BE2C (cell line): ENCODE results near the gene TRDN.

ENCODE experiments used
- DNase-seq: peaks from one replicate; pipeline ENCODE4 v3.0.0-alpha.2; 2020
- H3K27me3 ChIP-seq: fragments of 250-450 bp; sonication (Bioruptor Pico); 2 replicates; pipeline ENCODE4 v1.5.1; 2020; ENCODE audit warnings: mild to moderate bottlenecking
- H3K36me3 ChIP-seq: fragments of 250-450 bp; sonication (Bioruptor Pico); 2 replicates; pipeline ENCODE4 v1.5.1; 2020; ENCODE audit warnings: mild to moderate bottlenecking
- H3K4me1 ChIP-seq: fragments of 250-450 bp; sonication (Bioruptor Pico); 2 replicates; pipeline ENCODE4 v1.5.1; 2020
- H3K4me3 ChIP-seq: 2 replicates; pipeline ENCODE4 v1.5.1; 2011; ENCODE audit warnings: low read depth, low read length
- H3K9me3 ChIP-seq: fragments of 250-450 bp; sonication (Bioruptor Pico); 2 replicates; pipeline ENCODE4 v1.5.1; 2020
- TF ChIP-seq, protein P1 (sequence below): IDR thresholded peaks from 2 replicates; pipeline ENCODE4 v1.5.1; 2012; ENCODE audit warnings: mild to moderate bottlenecking, low read depth, low read length

TRDN gene

DNA sequence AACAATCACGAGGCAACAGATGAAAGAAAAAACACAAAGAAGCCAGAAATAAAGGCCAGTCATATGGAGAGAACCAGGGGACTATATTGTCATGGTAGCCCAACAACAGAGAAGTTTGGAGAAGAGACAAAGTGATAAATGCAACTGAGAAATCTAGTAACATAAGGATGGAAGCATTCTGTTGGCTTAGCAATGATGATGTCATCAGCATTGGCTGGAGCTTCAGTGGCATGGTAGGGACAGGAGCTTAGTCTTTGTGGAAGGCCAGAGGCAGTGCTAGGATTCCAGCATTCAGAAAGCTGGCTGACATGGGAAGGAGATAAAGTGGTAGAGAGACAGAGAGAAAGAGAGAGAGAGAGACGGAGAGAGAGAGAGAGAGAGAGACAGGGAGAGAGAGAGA, 276.4 kb downstream of the TRDN start:
- TF ChIP-seq, protein P1, sequence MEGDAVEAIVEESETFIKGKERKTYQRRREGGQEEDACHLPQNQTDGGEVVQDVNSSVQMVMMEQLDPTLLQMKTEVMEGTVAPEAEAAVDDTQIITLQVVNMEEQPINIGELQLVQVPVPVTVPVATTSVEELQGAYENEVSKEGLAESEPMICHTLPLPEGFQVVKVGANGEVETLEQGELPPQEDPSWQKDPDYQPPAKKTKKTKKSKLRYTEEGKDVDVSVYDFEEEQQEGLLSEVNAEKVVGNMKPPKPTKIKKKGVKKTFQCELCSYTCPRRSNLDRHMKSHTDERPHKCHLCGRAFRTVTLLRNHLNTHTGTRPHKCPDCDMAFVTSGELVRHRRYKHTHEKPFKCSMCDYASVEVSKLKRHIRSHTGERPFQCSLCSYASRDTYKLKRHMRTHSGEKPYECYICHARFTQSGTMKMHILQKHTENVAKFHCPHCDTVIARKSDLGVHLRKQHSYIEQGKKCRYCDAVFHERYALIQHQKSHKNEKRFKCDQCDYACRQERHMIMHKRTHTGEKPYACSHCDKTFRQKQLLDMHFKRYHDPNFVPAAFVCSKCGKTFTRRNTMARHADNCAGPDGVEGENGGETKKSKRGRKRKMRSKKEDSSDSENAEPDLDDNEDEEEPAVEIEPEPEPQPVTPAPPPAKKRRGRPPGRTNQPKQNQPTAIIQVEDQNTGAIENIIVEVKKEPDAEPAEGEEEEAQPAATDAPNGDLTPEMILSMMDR = no peak
- Histone ChIP-seq H3K9me3 (no peaks in the 10 kb centered on the region), H3K4me3 (no peak overlapping the region), H3K27me3 (no peaks in the 10 kb centered on the region), H3K4me1 (no peaks in the 10 kb centered on the region), H3K36me3 (no peaks in the 10 kb centered on the region)
- DNase-seq = no peak

DNA sequence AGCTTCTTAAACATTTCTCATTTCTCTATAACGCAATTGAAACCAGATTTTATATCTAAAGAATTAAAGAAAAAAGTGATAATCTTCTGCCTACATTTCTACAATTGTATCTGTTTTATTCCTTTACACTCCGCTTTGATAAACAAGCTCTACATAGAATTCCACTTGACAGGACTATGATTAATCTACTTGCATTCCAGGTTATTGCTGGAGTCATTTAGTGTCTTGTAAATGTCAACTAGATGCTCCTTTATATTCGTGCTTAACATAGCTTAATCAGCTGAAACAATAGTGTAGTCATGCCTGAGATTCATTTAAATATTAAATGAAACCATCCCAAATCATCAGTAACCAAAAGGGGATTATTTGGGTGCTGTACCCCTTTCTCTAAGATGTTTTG, 284.0 kb downstream of the TRDN start:
- Histone ChIP-seq H3K36me3 (no peaks in the 10 kb centered on the region), H3K4me1 (no peaks in the 10 kb centered on the region), H3K9me3 (no peaks in the 10 kb centered on the region), H3K4me3 (no peak overlapping the region), H3K27me3 (no peaks in the 10 kb centered on the region)
- DNase-seq = no peak
- TF ChIP-seq, protein P1 = no peak

DNA sequence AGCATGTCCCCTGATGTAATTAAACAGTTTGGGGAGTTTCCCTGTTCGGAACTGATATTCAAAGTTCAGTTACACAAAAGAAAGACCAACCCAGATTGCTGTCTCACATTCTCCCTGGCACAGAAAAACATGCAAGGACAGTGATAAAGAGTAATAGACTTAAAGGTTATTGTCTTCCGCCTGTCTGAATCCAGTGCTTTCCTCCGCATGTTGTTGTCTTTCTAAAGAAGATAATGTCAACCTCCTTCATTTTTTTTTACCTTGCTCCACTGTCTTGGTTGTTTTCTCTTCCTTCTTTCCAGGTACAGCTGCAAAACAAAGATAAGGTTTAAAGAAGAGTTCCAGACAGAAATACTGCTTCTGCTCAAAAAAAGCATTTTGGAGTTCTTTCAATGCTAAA, 284.5 kb downstream of the TRDN start:
- DNase-seq = no peak
- Histone ChIP-seq H3K36me3 (no peaks in the 10 kb centered on the region), H3K4me1 (no peaks in the 10 kb centered on the region), H3K9me3 (no peaks in the 10 kb centered on the region), H3K4me3 (no peak overlapping the region), H3K27me3 (no peaks in the 10 kb centered on the region)
- TF ChIP-seq, protein P1 = no peak

DNA sequence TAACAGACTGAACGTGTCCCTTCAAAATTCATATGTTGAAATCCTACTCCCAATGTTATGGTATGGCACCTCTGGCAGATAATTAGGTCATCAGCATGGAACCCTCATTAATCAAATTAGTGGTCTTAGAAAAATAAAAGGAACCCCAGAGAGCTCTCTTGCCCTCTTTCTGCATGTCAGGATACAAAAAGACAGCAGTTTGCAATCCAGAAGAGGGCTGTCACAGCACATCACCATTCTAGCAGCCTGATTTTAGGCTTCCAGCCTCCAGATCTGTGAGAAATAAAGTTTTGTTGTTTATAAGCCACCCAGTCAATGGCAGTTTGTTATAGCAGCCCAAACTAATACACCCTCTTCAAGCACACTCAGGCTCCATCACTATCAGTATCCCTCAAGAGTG, 292.9 kb downstream of the TRDN start:
- no peak for DNase-seq
- H3K36me3 ChIP-seq = no peaks in the 10 kb centered on the region
- H3K9me3 ChIP-seq = no peaks in the 10 kb centered on the region
- TF ChIP-seq, protein P1 = no peak
- no peaks in the 10 kb centered on the region for H3K4me1 ChIP-seq
- no peak overlapping the region for H3K4me3 ChIP-seq
- no peaks in the 10 kb centered on the region for H3K27me3 ChIP-seq

DNA sequence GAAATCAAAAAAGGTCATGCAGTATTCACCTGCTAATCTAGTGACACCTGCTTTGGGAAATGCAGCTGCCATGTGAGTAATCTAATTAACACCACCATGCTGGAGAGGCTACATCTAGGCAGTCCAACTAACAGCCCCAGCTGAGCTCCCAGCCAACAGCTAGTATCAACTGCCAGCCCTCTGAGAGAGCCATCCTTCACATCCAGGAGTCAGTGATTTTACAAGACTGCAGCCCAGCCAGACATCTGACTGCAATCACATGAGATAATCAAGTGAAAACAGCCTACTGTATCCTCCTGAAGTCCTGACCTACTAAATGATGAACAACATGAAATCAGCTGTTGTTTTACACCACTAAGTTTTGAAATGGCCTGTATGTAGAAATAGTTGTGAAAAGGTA, 298.4 kb downstream of the TRDN start:
- Histone ChIP-seq H3K4me1 (no peaks in the 10 kb centered on the region), H3K4me3 (no peak overlapping the region), H3K9me3 (no peaks in the 10 kb centered on the region), H3K36me3 (no peaks in the 10 kb centered on the region), H3K27me3 (no peaks in the 10 kb centered on the region)
- no peak for DNase-seq
- TF ChIP-seq, protein P1 = no peak

DNA sequence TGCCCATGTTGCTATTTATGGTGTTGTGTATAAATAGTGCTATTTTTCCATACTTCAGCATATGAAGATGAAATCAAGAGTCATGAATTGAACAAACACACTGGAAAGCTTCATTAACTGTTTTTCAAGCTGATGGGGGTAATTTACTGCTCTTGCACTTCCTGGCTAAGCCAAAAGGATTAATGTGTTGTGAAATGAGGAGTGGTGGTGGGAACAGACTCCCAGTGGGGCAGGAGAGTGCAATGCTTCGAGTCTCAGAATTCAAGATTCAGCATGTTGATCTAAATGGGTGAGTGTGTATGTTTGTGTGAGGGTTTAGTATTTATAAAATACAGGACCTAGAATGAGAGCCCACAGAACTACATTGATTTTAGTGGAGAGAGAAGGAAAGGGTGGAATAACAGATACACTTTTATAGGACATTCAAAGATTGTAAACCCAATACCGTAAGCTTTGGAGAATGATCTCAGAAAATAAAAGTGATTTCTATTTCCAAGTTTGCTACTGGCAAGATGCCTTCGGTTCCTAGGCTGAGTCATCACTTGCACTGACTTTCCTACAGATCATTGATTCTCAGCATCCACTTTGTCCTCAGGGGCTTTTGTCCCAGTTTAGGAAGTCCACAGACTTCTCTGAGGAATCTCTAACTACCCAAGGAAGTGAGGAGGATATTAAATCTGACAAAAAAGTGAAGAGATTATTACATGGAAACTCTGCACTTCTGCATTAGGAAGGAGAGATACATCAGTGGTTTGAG, 303.6 kb downstream of the TRDN start:
- TF ChIP-seq, protein P1 = no peak

More for the DNA sequence above, 303.6 kb downstream of the TRDN start:
- Histone ChIP-seq H3K27me3 (no peaks in the 10 kb centered on the region), H3K4me1 (no peaks in the 10 kb centered on the region), H3K4me3 (no peak overlapping the region), H3K9me3 (no peaks in the 10 kb centered on the region), H3K36me3 (no peaks in the 10 kb centered on the region)
- DNase-seq = no peak
